ENCODE data around the gene BIRC2.
A peak's percentile ranks its signal among the peaks of the same experiment; 100 is the strongest.
"Not testable (repeated sequence)": the region's sequence is repeated elsewhere in the genome, so short reads cannot be mapped to it uniquely, and the experiment has no call there.

Gene BIRC2

DNA sequence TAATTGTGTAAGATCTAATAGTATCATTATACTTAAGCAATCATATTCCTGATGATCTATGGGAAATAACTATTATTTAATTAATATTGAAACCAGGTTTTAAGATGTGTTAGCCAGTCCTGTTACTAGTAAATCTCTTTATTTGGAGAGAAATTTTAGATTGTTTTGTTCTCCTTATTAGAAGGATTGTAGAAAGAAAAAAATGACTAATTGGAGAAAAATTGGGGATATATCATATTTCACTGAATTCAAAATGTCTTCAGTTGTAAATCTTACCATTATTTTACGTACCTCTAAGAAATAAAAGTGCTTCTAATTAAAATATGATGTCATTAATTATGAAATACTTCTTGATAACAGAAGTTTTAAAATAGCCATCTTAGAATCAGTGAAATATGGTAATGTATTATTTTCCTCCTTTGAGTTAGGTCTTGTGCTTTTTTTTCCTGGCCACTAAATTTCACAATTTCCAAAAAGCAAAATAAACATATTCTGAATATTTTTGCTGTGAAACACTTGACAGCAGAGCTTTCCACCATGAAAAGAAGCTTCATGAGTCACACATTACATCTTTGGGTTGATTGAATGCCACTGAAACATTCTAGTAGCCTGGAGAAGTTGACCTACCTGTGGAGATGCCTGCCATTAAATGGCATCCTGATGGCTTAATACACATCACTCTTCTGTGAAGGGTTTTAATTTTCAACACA lies 23.3 kb upstream of the BIRC2 start:
- no peak for DNase-seq (ENCODE audit: low read depth)

GRCh38 chr11:102325088-102325487 lies 21.9 kb upstream of the BIRC2 start:
- DNase-seq (ENCODE audit: low read depth): no peak

DNA sequence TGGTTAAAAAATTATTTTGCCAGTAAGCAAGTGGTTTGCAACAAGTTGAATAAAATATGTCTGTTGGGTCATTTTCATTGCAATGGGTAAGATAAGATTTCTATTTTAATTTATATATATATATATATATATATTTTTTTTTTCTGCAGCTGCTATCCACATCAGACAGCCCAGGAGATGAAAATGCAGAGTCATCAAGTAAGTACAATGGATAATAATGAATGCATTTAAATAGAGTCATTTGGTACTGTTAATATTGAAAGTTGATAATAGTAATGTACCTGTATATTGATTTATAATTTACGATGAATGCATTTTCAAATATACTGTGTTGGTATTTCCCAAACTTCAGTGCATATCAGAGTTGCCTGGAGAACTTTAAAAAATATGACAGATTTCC lies 18.3 kb upstream of the BIRC2 start:
- no peak for DNase-seq (ENCODE audit: low read depth)

DNA sequence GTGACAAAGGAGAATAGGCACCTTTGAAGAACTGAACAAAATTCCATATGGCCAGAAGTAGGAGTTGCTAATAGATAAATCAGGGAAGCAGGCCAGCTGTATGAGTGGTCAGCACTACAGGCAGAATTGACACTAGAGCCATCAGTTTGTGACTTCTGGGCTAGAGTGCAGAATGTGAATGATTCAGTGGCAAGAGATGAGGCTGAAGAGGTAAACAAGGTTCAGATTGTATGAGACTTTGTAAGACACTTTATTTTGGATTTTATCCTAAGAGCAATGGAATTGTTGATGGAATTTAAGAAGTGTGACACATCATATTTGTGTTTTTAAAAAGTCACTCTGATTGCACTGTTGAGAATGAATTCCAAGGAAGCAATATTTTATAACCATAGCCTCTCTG lies 16.8 kb upstream of the BIRC2 start:
- DNase-seq (ENCODE audit: low read depth): no peak

GRCh38 chr11:102331341-102331740 lies 15.7 kb upstream of the BIRC2 start:
- DNase-seq (ENCODE audit: low read depth): no peak

- DNase-seq (ENCODE audit: low read depth): no peak
Measured at GRCh38 chr11:102332611-102332994, 14.4 kb upstream of the BIRC2 start.

- DNase-seq (ENCODE audit: low read depth): no peak
Measured at GRCh38 chr11:102338479-102339010, 8.5 kb upstream of the BIRC2 start.

- not testable (repeated sequence) for DNase-seq (ENCODE audit: low read depth)
Measured at GRCh38 chr11:102341311-102341710, 5.7 kb upstream of the BIRC2 start.

DNA sequence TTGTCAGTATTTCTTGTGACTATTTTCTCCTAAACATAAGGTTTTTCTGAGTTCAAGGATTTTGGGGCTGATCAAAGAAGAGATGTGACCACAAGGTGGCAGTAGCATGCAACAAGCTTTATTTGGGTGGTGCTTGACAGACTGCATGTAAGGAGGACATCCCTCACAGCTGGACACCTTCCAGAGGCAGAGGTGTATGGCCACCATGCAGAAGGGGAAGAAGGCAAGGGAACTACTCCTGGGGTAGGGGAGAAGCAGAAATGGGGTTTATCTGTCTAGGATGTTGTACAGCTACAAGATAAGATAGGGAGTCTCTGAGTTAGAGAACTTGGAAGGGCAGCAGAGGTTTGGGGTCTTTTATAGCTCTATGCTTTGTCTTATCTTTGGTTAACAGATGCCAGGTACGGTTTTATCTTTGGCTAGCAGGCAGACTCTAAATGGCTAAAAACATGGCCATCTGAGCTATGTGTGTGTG lies 5.1 kb upstream of the BIRC2 start:
- DNase-seq (ENCODE audit: low read depth): peak; percentile 41

- DNase-seq (ENCODE audit: low read depth): no peak
Measured at GRCh38 chr11:102343809-102344208, 3.2 kb upstream of the BIRC2 start.

DNA sequence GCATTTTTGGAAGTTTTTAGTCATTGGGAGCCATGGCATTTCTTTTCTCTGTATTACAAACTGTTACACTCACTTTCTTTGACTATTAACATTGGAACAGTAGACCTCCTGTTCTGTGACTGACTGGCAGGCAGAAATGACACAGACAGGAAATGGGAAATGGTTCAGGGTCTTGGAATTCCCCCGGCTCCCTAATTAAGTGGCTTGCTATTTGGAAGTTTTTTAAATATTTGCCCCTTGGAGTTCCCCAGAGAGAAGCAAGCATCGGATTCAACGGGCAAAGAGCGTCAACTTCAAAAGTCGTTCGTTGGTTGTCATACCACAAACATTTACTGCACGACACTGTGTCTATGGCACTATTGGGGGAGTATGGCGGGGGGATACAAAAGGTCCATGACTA lies 1.1 kb upstream of the BIRC2 start:
- DNase-seq (ENCODE audit: low read depth): no peak

DNA sequence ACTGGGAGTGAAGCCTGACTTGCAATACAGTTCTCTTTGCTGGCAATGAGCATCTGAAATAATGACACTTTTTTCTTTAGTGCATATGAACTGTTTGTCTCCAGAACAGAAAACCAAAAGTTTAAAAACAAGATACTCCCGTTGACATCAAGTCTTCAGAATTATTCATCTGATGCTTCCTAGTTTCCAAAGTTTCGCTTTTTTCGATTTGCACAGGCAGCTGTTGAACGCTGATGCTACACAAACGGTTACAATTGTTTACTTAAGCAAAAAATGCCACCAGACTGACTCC lies 612 bp upstream of the BIRC2 start:
- no peak for DNase-seq (ENCODE audit: low read depth)

DNA sequence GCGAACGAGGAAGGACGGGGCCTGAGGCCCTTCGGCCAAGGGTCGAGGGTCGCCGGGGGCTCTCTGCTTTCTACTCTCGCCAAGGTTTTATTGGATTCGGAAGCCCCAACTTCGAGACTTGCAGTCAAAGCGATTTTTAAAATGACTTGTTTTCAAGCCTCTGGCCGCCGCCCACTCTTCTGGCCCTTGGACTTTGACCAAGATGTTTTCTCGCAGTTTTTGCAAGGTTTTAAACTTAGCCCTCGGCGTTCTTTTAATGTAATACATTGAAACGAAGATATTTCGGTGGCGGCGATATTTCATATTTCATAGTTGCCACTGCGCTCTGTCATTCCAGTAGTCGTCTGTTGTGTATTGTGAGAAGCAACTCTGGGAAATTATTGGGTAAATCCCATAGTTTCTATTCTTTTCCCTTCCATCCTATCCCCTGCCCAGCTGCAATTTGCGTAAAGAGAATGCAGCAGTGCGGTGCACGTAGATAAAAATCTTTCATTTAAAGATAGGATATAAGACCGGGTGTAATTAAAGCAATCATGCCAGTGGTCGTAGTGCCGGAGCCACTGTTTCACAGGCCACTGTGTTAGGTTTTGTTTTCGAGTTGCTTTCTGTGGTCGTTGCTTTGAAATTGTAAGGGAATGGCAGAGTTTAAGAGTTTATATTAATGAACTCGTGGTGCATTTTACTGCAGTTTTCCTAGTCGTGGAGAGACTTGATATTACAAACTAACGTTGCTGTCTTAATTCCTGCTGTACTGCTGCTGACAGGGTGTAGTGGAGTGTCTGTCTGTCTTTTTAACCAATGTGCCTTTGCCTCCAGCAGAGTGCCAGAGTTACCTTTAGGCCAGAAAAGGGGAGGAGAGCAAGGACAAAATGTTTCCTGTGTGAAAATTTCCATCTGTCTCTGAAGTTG lies 702 bp downstream of the BIRC2 start:
- peak; percentile 4 for DNase-seq (ENCODE audit: low read depth)

DNA sequence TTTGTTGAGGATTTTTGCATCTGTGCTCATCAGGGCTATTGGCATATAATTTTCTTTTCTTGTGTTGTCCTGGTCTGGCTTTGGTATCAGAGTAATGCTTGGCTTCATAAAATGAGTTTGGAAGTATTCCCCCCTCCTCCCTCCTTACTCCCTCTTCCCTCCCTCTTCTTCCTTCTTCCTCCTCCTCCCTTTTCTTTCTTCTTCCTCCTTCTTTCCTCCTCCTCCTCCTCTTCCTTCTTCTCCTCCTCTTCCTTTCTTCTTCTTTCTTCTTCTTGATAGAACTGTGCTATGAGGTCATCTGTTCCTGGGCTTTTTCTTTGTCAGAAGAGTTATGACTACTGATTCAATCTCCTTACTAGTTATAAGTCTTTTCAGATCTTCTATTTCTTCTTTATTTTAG lies 10.1 kb downstream of the BIRC2 start:
- DNase-seq (ENCODE audit: low read depth): no peak

DNA sequence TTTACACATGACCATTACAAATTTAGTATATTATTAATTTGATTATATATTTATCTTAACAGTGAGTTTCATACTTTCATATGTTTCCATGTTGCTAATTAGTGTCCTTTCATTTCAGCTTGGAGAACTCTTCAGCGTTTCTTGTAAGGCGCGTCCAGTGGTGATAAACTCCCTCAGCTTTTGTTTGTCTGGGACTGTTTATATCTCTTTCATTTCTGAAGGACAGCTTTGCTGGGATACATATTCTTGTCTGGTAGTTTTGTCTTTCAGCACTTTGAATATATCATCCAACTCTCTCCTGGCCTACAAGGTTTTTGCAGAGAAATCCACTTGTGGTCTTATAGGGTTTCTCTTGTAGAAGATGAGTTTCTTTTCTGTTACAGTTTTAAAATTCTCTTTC lies 12.4 kb downstream of the BIRC2 start:
- no peak for DNase-seq (ENCODE audit: low read depth)

DNA sequence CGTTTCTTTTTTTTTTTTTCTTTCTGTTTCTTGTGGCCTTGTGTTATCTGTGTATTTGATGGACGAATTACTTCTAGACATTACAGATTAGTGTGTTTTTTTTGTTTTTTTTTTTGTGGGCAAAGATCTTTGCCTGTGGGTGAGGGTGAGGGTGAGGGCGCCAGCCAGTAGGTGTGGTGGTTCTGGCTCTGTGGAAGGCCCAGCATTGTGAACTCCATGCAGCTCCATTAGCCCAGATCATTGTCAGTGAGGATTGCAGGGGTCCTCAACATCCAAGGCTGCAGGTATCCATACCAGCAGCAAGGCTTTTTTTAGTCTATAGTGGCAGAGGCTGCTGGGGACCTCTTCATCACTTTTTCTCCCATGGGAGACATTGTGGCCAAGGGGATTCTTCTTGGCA lies 13.7 kb downstream of the BIRC2 start:
- no peak for DNase-seq (ENCODE audit: low read depth)

DNA sequence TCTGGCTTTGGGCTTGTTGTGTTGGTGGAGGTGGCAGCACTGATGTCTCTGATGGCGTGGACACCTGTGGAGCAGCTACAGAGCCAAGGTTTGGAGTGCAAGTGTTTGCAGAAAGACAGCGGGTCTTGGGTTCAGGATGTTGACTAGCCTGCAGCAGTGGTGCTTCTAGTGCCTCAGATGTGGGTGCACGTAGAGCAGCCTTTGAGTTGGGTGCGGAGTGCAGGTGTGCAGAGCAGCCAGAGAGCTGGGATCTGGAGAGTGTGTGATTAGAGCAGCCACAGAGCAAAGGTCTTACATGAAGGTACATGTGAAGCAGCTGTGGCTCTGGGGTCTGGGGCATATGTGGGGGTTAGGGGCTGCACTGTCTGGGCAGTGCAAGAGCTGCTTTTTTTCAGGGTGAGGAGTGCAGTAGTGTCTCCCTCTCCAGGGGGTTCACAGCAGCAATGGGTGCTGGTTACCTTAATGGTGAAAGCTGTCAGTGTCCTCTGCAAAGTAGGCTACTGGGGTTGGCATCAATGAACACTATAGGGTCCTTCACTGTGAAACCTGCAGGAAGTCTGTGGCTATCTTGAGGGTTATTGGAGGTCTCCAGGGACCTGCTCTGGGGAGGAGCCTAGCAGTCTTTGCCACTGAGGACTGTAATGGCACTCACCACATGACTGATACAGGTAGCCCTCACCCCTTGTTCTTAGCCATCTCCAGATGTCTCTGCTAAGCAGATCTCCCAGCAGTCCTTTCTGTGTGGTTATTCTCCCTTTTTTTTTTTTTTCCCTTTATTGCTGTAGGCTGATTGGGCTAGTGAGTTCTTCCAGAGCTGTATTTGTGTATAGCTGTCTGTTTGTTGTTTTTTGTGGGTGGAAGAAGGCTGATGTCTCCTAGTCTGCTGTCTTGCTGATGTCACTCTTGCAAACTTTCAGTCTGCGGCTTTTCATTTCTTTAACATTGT lies 14.3 kb downstream of the BIRC2 start:
- DNase-seq (ENCODE audit: low read depth): peak; percentile 12

- DNase-seq (ENCODE audit: low read depth): no peak
Measured at GRCh38 chr11:102364991-102365390, 18.0 kb downstream of the BIRC2 start.

GRCh38 chr11:102367364-102367763 lies 20.4 kb downstream of the BIRC2 start:
- no peak for DNase-seq (ENCODE audit: low read depth)

GRCh38 chr11:102368472-102368871 lies 21.5 kb downstream of the BIRC2 start:
- DNase-seq (ENCODE audit: low read depth): no peak

- not testable (repeated sequence) for DNase-seq (ENCODE audit: low read depth)
Measured at GRCh38 chr11:102374633-102375424, 27.8 kb downstream of the BIRC2 start.

All from GM04503 (cell line).